ENCODE data around the gene C9orf152.

DNA sequence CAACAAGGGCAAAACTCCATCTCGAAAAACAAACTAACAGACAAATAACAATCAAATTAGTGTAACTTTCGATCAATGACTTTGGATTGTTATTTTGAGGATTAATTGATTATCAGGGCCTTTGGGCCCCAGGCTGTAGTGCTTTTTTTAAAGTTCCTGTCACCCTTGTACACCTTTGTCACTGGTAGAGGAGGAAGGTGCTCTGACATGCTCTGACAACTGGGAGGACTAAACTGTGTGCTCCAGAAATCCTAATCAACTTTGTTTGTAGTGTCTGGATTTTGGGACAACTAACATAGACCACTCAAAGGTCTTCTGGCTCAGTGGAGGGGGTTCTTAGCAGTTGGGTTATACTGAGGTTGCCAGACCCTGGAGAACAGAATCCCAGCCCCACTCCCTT is 46.5 kb upstream of the C9orf152 start:
- TF ChIP-seq KDM4B (CRISPR knock-in tag; IDR thresholded peaks at IDR 0.05) (no peak), RXRA (CRISPR knock-in tag; IDR thresholded peaks at IDR 0.05) (no peak), ZNF484 (CRISPR knock-in tag; IDR thresholded peaks at IDR 0.05; ENCODE audit: borderline replicate concordance, low read depth) (no peak), EZH2 (conservative IDR thresholded peaks at IDR 0.05; ENCODE audit: low read depth, low read length) (no peak), MTA3 (CRISPR knock-in tag; IDR thresholded peaks at IDR 0.05) (no peak), TCF12 (IDR thresholded peaks at IDR 0.05) (no peak), TCF12 (CRISPR knock-in tag; IDR thresholded peaks at IDR 0.05) (no peak), LCORL (IDR thresholded peaks at IDR 0.05) (no peak), LCORL (CRISPR knock-in tag; IDR thresholded peaks at IDR 0.05) (no peak), ZNF558 (CRISPR knock-in tag; IDR thresholded peaks at IDR 0.05; ENCODE audit: borderline replicate concordance) (no peak), ZNF160 (CRISPR knock-in tag; IDR thresholded peaks at IDR 0.05) (no peak), NR1H2 (CRISPR knock-in tag; IDR thresholded peaks at IDR 0.05; ENCODE audit: borderline replicate concordance, low read depth) (no peak), RNF2 (conservative IDR thresholded peaks at IDR 0.05; ENCODE audit: low read depth) (no peak)

All from HepG2 (cell line).